ENCODE data around the gene ACVR1C. TPM values are rescaled to one million over a fixed set of nuclear protein-coding genes. Genes with fewer than 3 reads are reported as not detected.
"Not testable (repeated sequence)": the region's sequence is repeated elsewhere in the genome, so short reads cannot be mapped to it uniquely, and the experiment has no call there.

Gene ACVR1C
- total RNA-seq, 4 donors from 2014 or later: 0.23 to 1.2 (median 0.67) TPM

DNA sequence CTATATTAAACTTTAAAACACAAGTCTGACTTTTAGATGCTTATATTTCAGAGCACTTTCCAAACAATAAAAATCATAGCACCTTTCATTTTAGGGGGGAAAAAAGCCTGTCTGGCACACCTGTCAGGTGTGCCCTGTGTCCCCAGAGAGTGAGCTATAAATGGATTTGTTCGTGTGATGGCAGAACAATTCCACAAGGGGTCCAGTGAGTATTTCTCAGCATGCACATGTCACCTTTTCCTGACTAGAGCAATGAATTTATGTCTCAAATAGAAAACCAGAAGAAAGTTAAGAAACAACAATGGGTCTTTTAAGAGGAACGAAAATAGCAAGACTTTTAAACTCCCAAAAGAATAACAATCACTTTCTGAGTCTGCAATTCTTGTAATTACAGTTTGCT is 55.9 kb downstream of the ACVR1C start:
- no peak for DNase-seq (ENCODE audit: low spot score in 2 of 2)
- intact Hi-C loops (cut with DNase I; ENCODE audit: low total_unique reads): no loop called here
- H3K4me3 ChIP-seq (ENCODE audit: low read depth, poor library complexity, severe bottlenecking): no peak overlapping the region
- TF ChIP-seq, protein P1, sequence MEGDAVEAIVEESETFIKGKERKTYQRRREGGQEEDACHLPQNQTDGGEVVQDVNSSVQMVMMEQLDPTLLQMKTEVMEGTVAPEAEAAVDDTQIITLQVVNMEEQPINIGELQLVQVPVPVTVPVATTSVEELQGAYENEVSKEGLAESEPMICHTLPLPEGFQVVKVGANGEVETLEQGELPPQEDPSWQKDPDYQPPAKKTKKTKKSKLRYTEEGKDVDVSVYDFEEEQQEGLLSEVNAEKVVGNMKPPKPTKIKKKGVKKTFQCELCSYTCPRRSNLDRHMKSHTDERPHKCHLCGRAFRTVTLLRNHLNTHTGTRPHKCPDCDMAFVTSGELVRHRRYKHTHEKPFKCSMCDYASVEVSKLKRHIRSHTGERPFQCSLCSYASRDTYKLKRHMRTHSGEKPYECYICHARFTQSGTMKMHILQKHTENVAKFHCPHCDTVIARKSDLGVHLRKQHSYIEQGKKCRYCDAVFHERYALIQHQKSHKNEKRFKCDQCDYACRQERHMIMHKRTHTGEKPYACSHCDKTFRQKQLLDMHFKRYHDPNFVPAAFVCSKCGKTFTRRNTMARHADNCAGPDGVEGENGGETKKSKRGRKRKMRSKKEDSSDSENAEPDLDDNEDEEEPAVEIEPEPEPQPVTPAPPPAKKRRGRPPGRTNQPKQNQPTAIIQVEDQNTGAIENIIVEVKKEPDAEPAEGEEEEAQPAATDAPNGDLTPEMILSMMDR (IDR thresholded peaks at IDR 0.05): no peak
- no peak for TF ChIP-seq POLR2A (IDR thresholded peaks at IDR 0.05)
- 47 to 51% methylated on average over 2 of the region's 2 CpGs for whole genome bisulfite sequencing, 2 donors

DNA sequence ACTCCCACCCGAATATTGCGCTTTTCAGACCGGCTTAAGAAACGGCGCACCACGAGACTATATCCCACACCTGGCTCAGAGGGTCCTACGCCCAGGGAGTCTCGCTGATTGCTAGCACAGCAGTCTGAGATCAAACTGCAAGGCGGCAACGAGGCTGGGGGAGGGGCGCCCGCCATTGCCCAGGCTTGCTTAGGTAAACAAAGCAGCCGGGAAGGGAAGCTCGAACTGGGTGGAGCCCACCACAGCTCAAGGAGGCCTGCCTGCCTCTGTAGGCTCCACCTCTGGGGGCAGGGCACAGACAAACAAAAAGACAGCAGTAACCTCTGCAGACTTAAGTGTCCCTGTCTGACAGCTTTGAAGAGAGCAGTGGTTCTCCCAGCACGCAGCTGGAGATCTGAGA is 62.0 kb downstream of the ACVR1C start:
- H3K4me3 ChIP-seq (ENCODE audit: low read depth, poor library complexity, severe bottlenecking); DNase-seq (ENCODE audit: low spot score in 2 of 2); intact Hi-C loops (cut with DNase I; ENCODE audit: low total_unique reads): not testable (repeated sequence)
- WGBS, 2 donors: 31% methylated on average over 5 of the region's 15 CpGs; no CpG with 5 or more reads in 1 of the 2 donors

DNA sequence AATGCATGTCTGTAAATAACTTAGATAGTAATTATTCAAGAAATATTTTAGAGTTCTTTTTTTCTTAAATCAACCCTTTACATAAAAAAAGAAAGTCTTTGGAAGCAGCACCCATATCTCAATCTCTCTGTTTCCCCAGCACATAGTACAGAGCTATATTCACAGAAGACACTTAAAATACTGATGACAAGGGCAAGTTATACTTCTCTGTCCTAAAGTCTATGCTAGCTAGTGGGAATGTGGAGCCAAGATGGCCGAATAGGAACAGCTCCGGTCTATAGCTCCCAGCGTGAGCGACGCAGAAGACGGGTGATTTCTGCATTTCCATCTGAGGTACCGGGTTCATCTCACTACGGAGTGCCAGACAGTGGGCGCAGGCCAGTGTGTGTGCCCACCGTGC is 62.6 kb downstream of the ACVR1C start:
- DNase-seq (ENCODE audit: low spot score in 2 of 2); H3K4me3 ChIP-seq (ENCODE audit: low read depth, poor library complexity, severe bottlenecking); intact Hi-C loops (cut with DNase I; ENCODE audit: low total_unique reads): not testable (repeated sequence)
- 96 to 98% methylated on average over 8 to 10 of the region's 10 CpGs for WGBS, 2 donors

DNA sequence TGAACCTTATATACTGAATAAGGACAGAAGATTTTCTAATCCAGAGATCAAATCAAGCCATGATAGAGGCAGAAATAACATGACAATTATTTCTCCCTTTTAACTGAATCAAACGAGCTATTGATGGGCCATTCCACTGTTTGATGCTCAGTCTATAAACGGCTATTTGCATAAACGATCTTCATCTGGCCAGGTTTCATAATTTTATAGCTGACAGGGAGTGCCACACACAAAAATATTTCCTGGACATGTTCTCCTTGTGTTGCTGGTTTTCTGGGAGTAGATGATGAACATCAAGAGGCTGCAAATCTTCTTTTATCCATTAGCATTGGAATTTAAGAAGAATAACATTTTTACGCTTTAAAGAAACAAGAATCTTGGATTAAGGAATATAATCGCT is 63.1 kb downstream of the ACVR1C start:
- 89 to 94% methylated on average over 5 of the region's 5 CpGs for WGBS, 2 donors
- no peak overlapping the region for H3K4me3 ChIP-seq (ENCODE audit: low read depth, poor library complexity, severe bottlenecking)
- TF ChIP-seq, protein P1 (IDR thresholded peaks at IDR 0.05): no peak
- TF ChIP-seq POLR2A (IDR thresholded peaks at IDR 0.05): no peak
- no peak for DNase-seq (ENCODE audit: low spot score in 2 of 2)
- intact Hi-C loops (cut with DNase I; ENCODE audit: low total_unique reads): no loop called here

DNA sequence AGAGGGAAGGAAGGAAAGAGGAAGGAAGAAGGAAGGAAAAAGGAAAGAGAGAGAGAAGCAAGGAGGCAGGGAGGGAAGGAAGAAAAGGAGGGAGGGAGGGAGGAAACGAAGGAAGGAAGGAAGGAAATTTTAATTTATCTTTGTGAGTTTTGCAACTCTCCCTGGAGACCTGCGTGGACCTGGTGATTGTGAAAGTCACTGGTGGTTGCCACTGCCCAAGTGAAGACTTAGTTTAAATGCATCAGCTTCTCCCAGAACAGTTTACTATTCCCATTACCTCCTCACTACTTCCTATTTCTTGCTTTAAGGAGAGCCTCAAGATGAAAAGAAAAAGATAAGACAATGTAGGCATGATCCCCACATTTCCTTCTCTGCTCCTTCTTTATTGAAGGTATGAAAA is 68.8 kb downstream of the ACVR1C start:
- intact Hi-C loops (cut with DNase I; ENCODE audit: low total_unique reads): no loop called here
- TF ChIP-seq, protein P1 (IDR thresholded peaks at IDR 0.05): no peak
- TF ChIP-seq POLR2A (IDR thresholded peaks at IDR 0.05): no peak
- WGBS, 2 donors: 68% methylated on average over 2 of the region's 2 CpGs
- DNase-seq (ENCODE audit: low spot score in 2 of 2): no peak
- no peak overlapping the region for H3K4me3 ChIP-seq (ENCODE audit: low read depth, poor library complexity, severe bottlenecking)

DNA sequence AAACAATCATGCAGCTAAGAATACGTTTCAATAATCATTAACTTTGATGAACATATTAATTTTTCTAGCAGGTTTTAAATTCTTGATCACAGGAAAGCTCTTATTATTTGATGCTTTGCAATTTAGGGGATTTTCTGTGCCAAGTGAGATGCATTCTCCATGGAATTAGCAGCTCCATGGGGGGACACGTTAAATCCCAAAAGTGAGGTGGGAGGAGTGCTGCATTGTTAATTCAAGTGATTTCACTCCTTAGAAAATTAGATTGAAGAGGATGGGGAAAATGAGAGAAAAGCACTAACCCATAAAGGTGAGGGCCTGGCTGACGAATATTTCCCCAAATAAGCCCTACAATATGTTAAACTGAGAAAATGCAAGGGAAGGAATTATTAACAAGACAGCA is 69.2 kb downstream of the ACVR1C start:
- WGBS, 2 donors: 57 to 68% methylated on average over 3 of the region's 3 CpGs
- intact Hi-C loops (cut with DNase I; ENCODE audit: low total_unique reads): no loop called here
- TF ChIP-seq, protein P1 (IDR thresholded peaks at IDR 0.05): no peak
- TF ChIP-seq POLR2A (IDR thresholded peaks at IDR 0.05): no peak
- no peak overlapping the region for H3K4me3 ChIP-seq (ENCODE audit: low read depth, poor library complexity, severe bottlenecking)
- DNase-seq (ENCODE audit: low spot score in 2 of 2): no peak

DNA sequence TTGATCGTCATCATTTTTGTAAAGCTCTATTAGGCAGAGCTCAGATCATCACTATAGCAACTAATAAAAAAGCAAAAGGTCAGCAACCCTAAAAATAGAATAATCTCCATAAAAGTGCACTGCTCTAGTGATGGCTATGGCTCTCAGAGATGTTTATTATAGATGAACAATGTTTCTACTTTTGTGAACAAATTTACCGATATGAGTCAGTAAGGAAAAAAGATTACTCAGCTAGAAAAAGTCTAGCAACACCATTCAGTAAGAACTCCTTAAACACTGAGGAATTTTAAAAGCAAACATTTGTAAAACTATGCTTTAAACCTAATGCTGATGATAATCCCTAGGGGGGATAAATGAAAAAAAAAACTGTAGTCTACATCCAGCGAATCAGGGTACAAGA is 69.6 kb downstream of the ACVR1C start:
- no peak overlapping the region for H3K4me3 ChIP-seq (ENCODE audit: low read depth, poor library complexity, severe bottlenecking)
- TF ChIP-seq, protein P1 (IDR thresholded peaks at IDR 0.05): no peak
- TF ChIP-seq POLR2A (IDR thresholded peaks at IDR 0.05): no peak
- intact Hi-C loops (cut with DNase I; ENCODE audit: low total_unique reads): no loop called here
- 80% methylated on average over 3 of the region's 3 CpGs for WGBS, 2 donors
- no peak for DNase-seq (ENCODE audit: low spot score in 2 of 2)
